Hematopoietic multipotent progenitor cell (in vitro differentiated cells): Measurements from ENCODE around the gene C19orf47. TPM values are rescaled to one million over a fixed set of nuclear protein-coding genes. Genes with fewer than 3 reads are reported as not detected.

ENCODE experiments used
- DNase-seq, 3 donors: peaks; one replicate each; pipeline ENCODE4 v3.0.0-alpha.2; 2011 to 2015; ENCODE audit warnings: low read depth in 2 of 3, low spot score in 2 of 3
- total RNA-seq: library from RNA; depleted of rRNA; stranded (reverse); fragments of >200 nt; gene quantifications from one replicate; pipeline ENCODE4 v1.2.3, GENCODE V29; 2012

C19orf47 gene
- total RNA-seq, 1 donor, result 12.1 TPM

- no peak for DNase-seq
Measured at GRCh38 chr19:40284251-40284500, 64.0 kb downstream of the C19orf47 start.

- no peak for DNase-seq
Measured at GRCh38 chr19:40283414-40284250, 64.6 kb downstream of the C19orf47 start.

GRCh38 chr19:40282920-40283319 is 65.3 kb downstream of the C19orf47 start:
- DNase-seq, result no peak

- no peak for DNase-seq
Measured at GRCh38 chr19:40282209-40282580, 66.0 kb downstream of the C19orf47 start.

- no peak for DNase-seq
Measured at GRCh38 chr19:40281381-40282208, 66.6 kb downstream of the C19orf47 start.

GRCh38 chr19:40280608-40281221 is 67.5 kb downstream of the C19orf47 start:
- no peak for DNase-seq

- peak in 1 of 3 donors; percentile 45 for DNase-seq
Measured at GRCh38 chr19:40279761-40280607, 68.2 kb downstream of the C19orf47 start.

GRCh38 chr19:40279120-40279551 is 69.1 kb downstream of the C19orf47 start:
- DNase-seq, result peak in 2 of 3 donors; percentile 24 to 56

- no peak for DNase-seq
Measured at GRCh38 chr19:40278361-40279035, 69.7 kb downstream of the C19orf47 start.

- no peak for DNase-seq
Measured at GRCh38 chr19:40277356-40278059, 70.7 kb downstream of the C19orf47 start.

GRCh38 chr19:40274585-40275544 is 73.3 kb downstream of the C19orf47 start:
- peak in 2 of 3 donors; percentile 26 to 58 for DNase-seq

GRCh38 chr19:40273469-40274360 is 74.5 kb downstream of the C19orf47 start:
- no peak for DNase-seq

- DNase-seq, result no peak
Measured at GRCh38 chr19:40272261-40272660, 75.9 kb downstream of the C19orf47 start.

- no peak for DNase-seq
Measured at GRCh38 chr19:40271706-40272105, 76.5 kb downstream of the C19orf47 start.

- DNase-seq, result no peak
Measured at GRCh38 chr19:40270362-40271089, 77.7 kb downstream of the C19orf47 start.
